ENCODE data around the gene MAGEF1. TPM values are rescaled to one million over a fixed set of nuclear protein-coding genes. Genes with fewer than 3 reads are reported as not detected.

The MAGEF1 gene
- total and polyA plus RNA-seq, 5 experiments from 2014 or later: 23.7 to 47.5 (median 28.5) TPM

DNA sequence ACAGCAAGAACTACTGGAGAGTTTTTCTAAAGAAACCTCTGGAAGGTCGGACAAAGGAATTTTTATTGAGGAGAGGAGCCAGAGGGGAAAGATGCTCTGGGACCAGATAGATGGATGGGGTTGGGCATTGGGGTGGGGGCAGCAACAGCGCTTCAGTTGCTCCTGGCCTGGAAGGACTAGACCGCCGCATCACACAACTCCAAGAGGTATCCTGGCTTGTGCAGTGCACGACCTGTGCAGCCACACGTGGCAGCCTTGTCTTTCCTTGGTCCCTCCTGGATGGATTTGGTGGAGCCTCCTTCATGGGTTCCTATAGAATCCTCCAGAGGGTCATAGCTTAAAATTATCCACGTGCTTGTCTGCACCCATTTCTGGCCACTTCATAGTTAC, 23.0 kb downstream of the MAGEF1 start:
- no peak for ATAC-seq
- POLR2A ChIA-PET: interaction anchor here (0.7 kb wide), 1 partner anchor 85 kb away, joined by 5 read pairs; no protein-coding TSS in a partner anchor

DNA sequence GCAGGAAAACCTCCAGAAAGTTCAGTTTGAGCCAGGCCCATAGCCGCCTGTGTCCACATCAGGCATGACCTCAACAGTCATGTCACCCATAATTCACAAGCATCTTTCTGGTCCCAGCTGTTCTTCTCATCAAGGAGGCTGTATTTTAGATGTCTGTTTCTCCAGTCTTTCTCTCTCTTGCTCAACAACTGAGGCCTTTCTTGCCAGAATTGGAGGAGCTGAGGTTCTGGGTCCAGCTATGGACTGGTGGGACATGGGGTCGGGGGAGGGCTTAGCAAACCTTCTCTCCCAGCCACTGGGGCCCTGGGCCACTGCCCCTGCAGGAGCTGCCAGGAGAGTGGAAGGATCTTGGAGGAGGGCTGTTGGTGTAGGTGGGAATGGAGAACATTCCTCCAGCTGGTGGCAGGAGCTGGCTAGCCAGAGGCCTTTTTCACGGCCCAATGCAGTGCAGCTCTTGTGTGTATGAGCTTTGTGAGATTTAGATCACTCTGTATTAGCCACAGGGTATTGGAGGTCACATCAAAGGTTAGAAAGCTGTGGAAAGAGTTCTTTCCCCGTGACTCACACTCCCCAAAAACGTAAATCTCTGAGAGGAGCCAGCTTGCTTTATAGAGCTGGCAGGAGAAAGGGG, 23.5 kb downstream of the MAGEF1 start:
- POLR2A ChIA-PET: no interaction called here
- Mint-ChIP-seq H3K9me3 (no peaks in the 10 kb centered on the region), H3K27ac (peak overlapping the region in 1 of 10 donors; percentile 22), H3K4me1 (peaks cover 0 to 33% (median 8%) of the 10 kb centered on the region in 4 donors), H3K36me3 (no peaks in the 10 kb centered on the region), H3K4me3 (no peak overlapping the region), H3K27me3 (peaks cover 0 to 11% (median 0%) of the 10 kb centered on the region in 5 donors)
- ATAC-seq: no peak
- DNase-seq: no peak

More for the DNA sequence above, 23.0 kb downstream of the MAGEF1 start:
- Mint-ChIP-seq H3K9me3 (no peaks in the 10 kb centered on the region), H3K27ac (no peak overlapping the region), H3K36me3 (no peaks in the 10 kb centered on the region), H3K4me3 (no peak overlapping the region), H3K27me3 (peaks cover 0 to 11% (median 2%) of the 10 kb centered on the region in 5 donors), H3K4me1 (peaks cover 0 to 33% (median 8%) of the 10 kb centered on the region in 4 donors)
- no peak for DNase-seq

DNA sequence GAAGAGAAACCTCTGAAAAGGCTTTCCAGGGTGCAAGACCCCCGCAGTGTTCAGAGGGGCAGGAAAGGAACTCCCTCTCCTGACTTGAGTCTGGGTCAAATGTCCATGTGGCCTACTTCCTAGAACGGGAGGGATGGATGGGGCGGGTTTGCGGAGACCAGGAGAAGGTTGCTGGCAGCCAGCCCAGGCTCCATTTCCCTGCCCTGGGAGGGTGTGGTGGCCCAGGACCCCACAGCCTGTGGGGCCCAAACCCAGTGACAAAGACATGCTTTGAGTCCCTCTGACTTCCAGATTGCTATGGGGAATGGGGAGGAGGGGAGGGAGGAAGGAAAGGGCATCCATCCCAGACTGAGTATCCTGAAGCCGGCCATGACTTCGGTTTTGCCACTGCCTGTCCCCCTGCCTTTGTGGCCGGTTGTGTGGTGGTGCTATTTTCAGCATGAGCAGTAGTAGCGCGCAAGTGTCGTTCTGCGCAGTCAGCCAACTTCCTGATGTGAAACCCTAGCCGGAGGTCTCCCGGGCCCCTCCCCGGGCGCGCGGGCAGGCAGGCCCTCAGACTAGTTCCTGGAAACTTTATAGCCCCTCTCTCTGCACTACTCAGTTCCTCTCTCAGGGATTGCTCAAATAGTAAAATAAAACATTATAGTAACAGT, 24.4 kb downstream of the MAGEF1 start:
- H3K27me3 Mint-ChIP-seq: peaks cover 0 to 11% (median 0%) of the 10 kb centered on the region in 5 donors

DNA sequence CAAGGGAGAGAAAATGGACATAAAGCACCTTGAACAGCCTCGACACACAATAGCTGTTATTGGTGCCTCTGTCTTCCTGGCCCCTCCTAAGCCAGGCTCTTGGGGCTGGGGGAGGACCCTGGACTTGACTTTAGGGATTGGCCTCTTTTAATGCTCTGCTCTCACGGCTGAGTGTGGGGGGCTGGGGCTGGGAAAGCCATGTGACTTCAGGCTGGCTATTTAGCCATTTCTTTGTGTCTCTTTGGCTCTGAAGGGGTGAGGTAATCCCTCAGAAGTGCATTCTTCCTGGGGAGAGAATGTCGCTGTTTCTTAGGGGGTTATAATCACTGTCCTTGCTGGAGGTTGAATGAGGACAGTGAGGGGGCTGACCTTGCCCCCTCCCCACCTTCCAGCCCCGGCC, 26.2 kb downstream of the MAGEF1 start:
- H3K27me3 Mint-ChIP-seq: peaks cover 0 to 4% (median 0%) of the 10 kb centered on the region in 5 donors
- DNase-seq (no peak), ATAC-seq (no peak)
- POLR2A ChIA-PET: no interaction called here
- H3K27ac Mint-ChIP-seq: no peak overlapping the region
- no peak overlapping the region for H3K4me3 Mint-ChIP-seq
- no peaks in the 10 kb centered on the region for H3K9me3 Mint-ChIP-seq
- peaks cover 0 to 15% (median 7%) of the 10 kb centered on the region in 4 donors for H3K4me1 Mint-ChIP-seq
- H3K36me3 Mint-ChIP-seq: no peaks in the 10 kb centered on the region

More for the DNA sequence above, 24.4 kb downstream of the MAGEF1 start:
- Mint-ChIP-seq H3K36me3 (no peaks in the 10 kb centered on the region), H3K9me3 (no peaks in the 10 kb centered on the region), H3K4me3 (peak overlapping the region in 1 of 10 donors; percentile 28), H3K4me1 (peaks cover 0 to 30% (median 8%) of the 10 kb centered on the region in 4 donors), H3K27ac (peak overlapping the region in 1 of 10 donors; percentile 21)
- DNase-seq: peak in 2 of 10 donors; percentile 12 to 18
- POLR2A ChIA-PET: interaction anchor here (0.7 kb wide), 1 partner anchor 49 kb away, joined by 4 read pairs; no protein-coding TSS in a partner anchor
- ATAC-seq: peak; percentile 39 to 44

DNA sequence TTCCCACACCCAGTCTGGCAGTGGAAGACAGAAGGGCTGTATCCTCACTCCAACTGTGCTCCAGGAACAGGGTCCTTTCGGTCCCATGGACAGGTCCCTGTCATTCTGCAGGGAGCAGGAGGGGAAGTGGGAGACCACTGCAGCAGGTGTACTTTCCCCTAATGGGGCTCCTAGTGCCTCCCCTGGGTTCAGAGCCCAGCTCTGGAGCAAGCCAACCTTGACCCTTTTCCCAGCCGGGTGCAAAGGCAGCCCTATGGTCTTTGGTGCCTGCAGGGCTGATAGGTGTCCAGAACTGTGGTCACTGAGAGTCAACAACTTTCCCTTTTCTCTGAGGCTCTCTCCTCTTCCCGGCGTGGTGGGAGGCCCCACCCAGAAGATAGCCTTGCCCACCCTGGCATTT, 26.8 kb downstream of the MAGEF1 start:
- no peak overlapping the region for H3K27ac Mint-ChIP-seq
- POLR2A ChIA-PET: no interaction called here
- no peaks in the 10 kb centered on the region for H3K9me3 Mint-ChIP-seq
- H3K4me1 Mint-ChIP-seq: peaks cover 0 to 13% (median 7%) of the 10 kb centered on the region in 4 donors
- H3K4me3 Mint-ChIP-seq: no peak overlapping the region
- peaks cover 0 to 3% (median 0%) of the 10 kb centered on the region in 5 donors for H3K27me3 Mint-ChIP-seq
- ATAC-seq (no peak), DNase-seq (no peak)
- no peaks in the 10 kb centered on the region for H3K36me3 Mint-ChIP-seq

DNA sequence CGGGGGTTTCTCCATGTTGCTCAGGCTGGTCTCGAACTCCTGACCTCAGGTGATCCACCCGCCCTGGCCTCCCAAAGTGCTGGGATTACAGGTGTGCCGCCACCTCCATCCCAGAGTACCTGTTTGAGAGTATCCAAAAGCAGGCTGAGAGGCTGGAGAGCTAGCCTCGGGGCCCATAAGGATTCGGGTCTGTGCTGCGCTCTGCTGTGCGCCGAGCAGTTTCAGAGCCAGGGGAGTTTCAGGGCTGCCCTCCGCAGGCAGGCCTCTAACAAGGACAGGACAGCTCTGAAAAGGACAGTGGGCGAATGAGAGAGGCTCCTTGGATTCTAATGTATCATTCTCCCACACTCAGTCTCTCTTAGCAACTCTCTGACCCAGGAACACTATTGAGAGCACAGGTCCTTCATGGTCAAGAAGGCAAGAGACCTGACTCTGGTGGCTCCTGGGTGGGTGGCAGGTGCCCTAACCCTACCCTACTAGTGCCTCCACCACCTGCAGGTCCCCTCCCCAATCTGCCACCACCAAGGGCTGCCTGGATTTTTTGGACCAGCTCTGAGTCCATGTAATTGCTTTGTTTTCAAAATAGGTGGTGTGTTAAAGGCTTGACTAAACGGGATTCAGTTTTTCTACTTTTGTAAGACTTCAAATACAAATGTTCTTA, 27.8 kb downstream of the MAGEF1 start:
- no peak overlapping the region for H3K4me3 Mint-ChIP-seq
- no peaks in the 10 kb centered on the region for H3K36me3 Mint-ChIP-seq
- DNase-seq (no peak), ATAC-seq (no peak)
- no peaks in the 10 kb centered on the region for H3K9me3 Mint-ChIP-seq
- POLR2A ChIA-PET: no interaction called here
- peaks cover 0 to 3% (median 0%) of the 10 kb centered on the region in 5 donors for H3K27me3 Mint-ChIP-seq
- peak overlapping the region in 1 of 10 donors; percentile 53 for H3K27ac Mint-ChIP-seq
- peaks cover 0 to 13% (median 7%) of the 10 kb centered on the region in 4 donors for H3K4me1 Mint-ChIP-seq

DNA sequence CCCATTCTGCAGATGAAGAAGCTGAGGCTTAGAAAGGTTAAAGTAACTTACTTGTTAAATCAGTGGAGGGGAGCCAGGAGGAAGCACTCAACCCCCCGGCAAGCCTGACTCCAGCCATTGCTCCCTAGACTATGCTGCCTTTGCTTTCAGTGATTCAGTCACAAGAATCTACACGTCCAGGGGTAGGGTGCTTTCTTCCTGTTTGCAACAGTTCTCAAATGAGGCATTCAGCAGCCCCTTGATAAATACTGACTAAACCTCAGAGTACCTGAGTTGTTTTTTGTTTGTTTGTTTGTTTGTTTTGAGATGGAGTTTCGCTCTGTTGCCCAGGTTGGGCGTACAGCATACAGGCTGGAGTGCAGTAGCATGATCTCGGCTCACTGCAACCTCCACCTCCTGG, 28.6 kb downstream of the MAGEF1 start:
- POLR2A ChIA-PET: no interaction called here
- Mint-ChIP-seq H3K27me3 (peaks cover 0 to 4% (median 0%) of the 10 kb centered on the region in 5 donors), H3K9me3 (no peaks in the 10 kb centered on the region), H3K27ac (no peak overlapping the region), H3K4me3 (no peak overlapping the region), H3K4me1 (peaks cover 0 to 12% (median 5%) of the 10 kb centered on the region in 4 donors), H3K36me3 (no peaks in the 10 kb centered on the region)
- no peak for ATAC-seq
- no peak for DNase-seq

DNA sequence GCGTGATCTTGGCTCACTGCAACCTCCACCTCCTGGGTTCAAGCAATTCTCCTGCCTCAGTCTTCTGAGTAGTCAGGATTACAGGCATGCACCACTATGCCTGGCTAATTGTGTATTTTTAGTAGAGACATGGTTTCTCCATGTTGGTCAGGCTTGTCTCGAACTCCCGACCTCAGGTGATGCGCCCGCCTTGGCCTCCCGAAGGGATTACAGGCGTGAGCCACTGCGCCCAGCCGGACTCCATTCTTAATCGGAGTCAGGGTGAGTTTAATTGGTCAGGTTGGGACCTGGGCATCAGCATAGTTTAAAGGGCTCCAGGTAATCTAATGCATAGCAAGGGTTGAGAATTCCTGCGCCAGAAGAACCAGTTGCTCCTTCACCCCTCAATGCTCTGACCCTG, 29.2 kb downstream of the MAGEF1 start:
- ATAC-seq (no peak), DNase-seq (no peak)
- no peaks in the 10 kb centered on the region for H3K9me3 Mint-ChIP-seq
- H3K36me3 Mint-ChIP-seq: no peaks in the 10 kb centered on the region
- POLR2A ChIA-PET: no interaction called here
- H3K4me1 Mint-ChIP-seq: peaks cover 0 to 12% (median 2%) of the 10 kb centered on the region in 4 donors
- H3K27me3 Mint-ChIP-seq: peaks cover 0 to 4% (median 0%) of the 10 kb centered on the region in 5 donors
- H3K27ac Mint-ChIP-seq: no peak overlapping the region
- no peak overlapping the region for H3K4me3 Mint-ChIP-seq

DNA sequence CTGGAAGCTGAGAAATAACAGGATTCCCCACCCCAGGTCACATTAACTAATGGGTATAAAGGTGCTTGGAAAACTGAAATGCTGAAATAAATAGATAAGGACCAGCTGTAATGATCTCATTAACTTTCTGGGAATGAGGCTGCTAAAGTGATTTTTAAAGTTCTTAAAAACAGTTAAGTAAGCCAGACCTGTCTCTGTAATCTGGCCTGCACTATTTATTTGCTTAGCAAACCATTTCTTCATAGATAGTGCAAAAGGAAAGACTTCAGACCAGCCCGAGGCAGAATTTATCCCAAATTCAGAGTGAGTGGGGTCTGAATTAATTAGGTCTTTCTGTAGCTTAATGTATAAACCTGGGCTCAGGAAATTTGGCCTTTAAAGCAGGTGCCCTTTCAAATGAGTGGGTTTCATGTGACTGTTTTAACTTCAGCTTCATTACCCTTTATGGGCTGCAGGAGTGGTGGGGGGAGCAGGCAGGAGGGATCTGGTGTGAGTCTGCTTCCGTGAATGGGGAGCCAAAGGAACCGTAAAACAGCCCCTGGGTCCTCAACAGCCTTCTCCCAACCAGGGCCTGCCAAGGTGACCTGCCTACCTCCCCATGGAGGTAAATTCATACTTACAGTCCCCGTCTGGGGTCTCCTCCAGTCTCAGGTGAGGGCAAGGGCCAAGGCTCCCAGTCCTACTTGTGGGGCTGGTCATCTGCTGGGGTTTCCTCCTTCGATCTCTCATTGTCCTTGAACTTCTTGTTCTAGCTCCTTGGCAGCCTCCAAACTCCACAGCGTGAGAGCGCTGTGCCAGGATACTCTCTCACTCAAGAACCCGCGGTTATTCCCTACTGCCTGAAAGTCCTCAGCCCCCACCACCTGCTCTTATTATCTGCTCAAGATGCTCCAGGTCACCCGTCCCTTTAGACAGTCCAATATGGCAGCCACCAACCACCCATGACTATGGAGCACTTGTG, 31.2 kb downstream of the MAGEF1 start:
- Mint-ChIP-seq H3K27me3 (peaks cover 0 to 10% (median 3%) of the 10 kb centered on the region in 5 donors), H3K36me3 (no peaks in the 10 kb centered on the region), H3K27ac (no peak overlapping the region), H3K4me1 (peaks cover 4 to 20% (median 5%) of the 10 kb centered on the region in 4 donors), H3K4me3 (no peak overlapping the region), H3K9me3 (no peaks in the 10 kb centered on the region)
- POLR2A ChIA-PET: no interaction called here
- no peak for ATAC-seq
- DNase-seq: no peak

DNA sequence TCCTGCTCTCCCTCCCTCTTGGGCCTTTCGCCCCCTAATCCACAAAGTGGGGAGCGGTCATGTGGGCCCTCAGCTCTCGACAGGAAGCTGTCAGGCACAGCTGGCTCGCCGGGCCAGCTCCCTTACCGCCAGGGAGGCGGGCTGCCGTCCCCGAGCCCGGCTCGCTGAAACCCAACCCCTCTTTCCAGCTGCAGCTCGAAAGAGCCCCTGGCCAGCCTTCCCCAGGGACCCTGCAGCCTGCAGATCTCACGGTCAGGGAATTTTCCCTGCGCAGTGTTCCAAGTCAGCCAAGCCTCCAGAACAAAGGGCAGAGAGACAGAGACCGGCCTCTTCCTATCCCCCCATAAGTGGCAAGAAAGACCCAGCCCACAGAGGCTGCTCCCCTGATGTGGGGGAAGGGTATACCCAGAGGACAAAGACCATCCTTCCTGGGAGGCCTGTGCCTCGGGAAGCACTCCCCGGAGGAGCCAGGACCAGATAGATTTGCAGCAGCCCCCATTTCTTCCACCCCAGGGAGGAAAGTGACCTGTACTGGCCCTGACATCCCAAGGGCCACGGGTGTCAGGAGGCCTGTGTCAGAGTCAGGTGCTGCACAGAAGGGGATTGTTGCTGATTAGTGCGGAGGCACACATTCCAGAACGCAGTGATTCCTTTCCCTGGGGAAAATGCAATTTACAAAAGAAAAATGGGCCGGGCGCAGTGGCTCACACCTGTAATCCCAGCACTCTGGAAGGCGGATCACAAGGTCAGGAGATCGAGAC, 32.6 kb downstream of the MAGEF1 start:
- H3K36me3 Mint-ChIP-seq: no peaks in the 10 kb centered on the region
- no peak overlapping the region for H3K4me3 Mint-ChIP-seq
- H3K27me3 Mint-ChIP-seq: peaks cover 0 to 11% (median 3%) of the 10 kb centered on the region in 5 donors
- no peaks in the 10 kb centered on the region for H3K9me3 Mint-ChIP-seq
- peaks cover 4 to 20% (median 5%) of the 10 kb centered on the region in 4 donors for H3K4me1 Mint-ChIP-seq
- ATAC-seq (no peak), DNase-seq (no peak)
- POLR2A ChIA-PET: no interaction called here
- H3K27ac Mint-ChIP-seq: no peak overlapping the region

DNA sequence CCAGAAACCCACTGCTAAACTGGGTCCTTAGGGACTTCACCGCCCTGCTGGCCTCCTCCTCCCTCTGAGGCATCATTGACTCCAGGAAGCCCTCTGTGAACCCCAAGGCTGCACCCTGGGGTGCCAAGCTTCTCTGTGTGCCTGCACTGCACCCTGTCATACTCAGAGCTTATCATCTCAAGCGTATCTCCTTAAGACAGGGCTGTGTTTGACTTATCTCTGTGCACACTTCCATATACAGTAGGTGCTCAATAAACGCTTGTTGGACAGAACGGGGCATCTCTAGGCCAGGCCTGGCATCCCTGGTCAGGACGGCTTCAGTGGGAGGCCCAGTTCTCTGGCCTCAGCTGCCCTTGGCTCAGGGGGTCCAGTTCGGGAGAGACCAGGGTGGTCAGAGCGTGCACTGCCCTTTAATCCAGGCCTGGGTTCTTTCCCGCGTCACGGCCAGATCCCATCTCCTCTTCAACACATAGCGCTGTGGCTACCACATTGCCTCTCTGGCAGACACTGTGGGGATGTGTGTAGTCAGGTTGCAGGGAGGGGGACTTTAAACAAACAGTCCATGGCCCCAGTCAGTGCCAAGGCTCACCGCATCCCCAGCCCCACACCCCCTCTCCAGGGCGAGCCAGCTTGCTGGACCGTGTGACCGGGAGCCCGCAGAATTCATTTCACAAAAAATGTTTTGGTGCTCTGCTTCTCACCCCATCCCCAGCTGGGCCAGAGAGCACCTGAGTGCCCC, 33.4 kb downstream of the MAGEF1 start:
- peaks cover 4 to 20% (median 5%) of the 10 kb centered on the region in 4 donors for H3K4me1 Mint-ChIP-seq
- POLR2A ChIA-PET: no interaction called here
- no peaks in the 10 kb centered on the region for H3K9me3 Mint-ChIP-seq
- peaks cover 0 to 12% (median 3%) of the 10 kb centered on the region in 5 donors for H3K27me3 Mint-ChIP-seq
- ATAC-seq: no peak
- H3K4me3 Mint-ChIP-seq: no peak overlapping the region
- no peak overlapping the region for H3K27ac Mint-ChIP-seq
- no peak for DNase-seq
- H3K36me3 Mint-ChIP-seq: no peaks in the 10 kb centered on the region

All from naive thymus-derived CD8-positive, alpha-beta T cell (primary cell).